Panc1 (cell line): ENCODE measurements around the gene KIF25. TPM values are rescaled to one million over a fixed set of nuclear protein-coding genes. Genes with fewer than 3 reads are reported as not detected.

Experiments
- ATAC-seq: fragments of 200-7000 bp; cut with Tn5 transposase; 2 replicates; pipeline ENCODE4 v1.9.1; 2020; ENCODE audit warnings: mild to moderate bottlenecking, moderate library complexity
- BruUV-seq: library from RNA; stranded (reverse); fragments of 400-500 nt; replicated peaks from 2 replicates; lab custom pipeline; 2021; lab: Mats Ljungman, UMichigan
- CTCF ChIA-PET: fragments of 300-600 bp; sonication (Branson Sonifier 250); formaldehyde crosslinking; loops from one replicate; lab custom pipeline; 2022; ENCODE audit warnings: antibody characterized with exemption; lab: Charles Lee
- POLR2A ChIA-PET: fragments of 300-600 bp; sonication (Branson Sonifier 250); formaldehyde crosslinking; loops from one replicate; lab custom pipeline; 2022; ENCODE audit warnings: antibody characterized with exemption; lab: Charles Lee
- DNase-seq: peaks from one replicate; pipeline ENCODE4 v3.0.0-alpha.2; 2010; ENCODE audit warnings: low read depth, low spot score
- H3K27ac ChIP-seq: 2 replicates; pipeline ENCODE4 v1.5.1; 2011; ENCODE audit warnings: mild to moderate bottlenecking, low read length, inconsistent platforms
- H3K27me3 ChIP-seq: fragments of 200-500 bp; sonication (Bioruptor generic); 2 replicates; pipeline ENCODE4 v1.6.0; 2014; ENCODE audit warnings: low read length, inconsistent platforms; ENCODE audit not compliant: control insufficient read depth, insufficient read depth
- H3K36me3 ChIP-seq: fragments of 200-500 bp; sonication (Bioruptor generic); 2 replicates; pipeline ENCODE4 v1.5.1; 2014; ENCODE audit warnings: inconsistent platforms, mild to moderate bottlenecking, low read length, moderate library complexity; ENCODE audit not compliant: control insufficient read depth, insufficient read depth
- H3K4me1 ChIP-seq: 2 replicates; pipeline ENCODE4 v1.5.1; 2011; ENCODE audit warnings: inconsistent platforms, mild to moderate bottlenecking, low read length, moderate library complexity; ENCODE audit not compliant: control insufficient read depth, insufficient read depth
- H3K4me3 ChIP-seq, 2 experiments: 2 replicates each; pipeline ENCODE4 v1.5.1; 2011 to 2012; ENCODE audit warnings: low read depth in 2 of 2, low read length in 2 of 2, mild to moderate bottlenecking in 2 of 2, inconsistent platforms in 1 of 2, moderate library complexity in 1 of 2
- H3K9me3 ChIP-seq: fragments of 200-500 bp; sonication (Bioruptor generic); 2 replicates; pipeline ENCODE4 v1.5.1; 2014; ENCODE audit warnings: low read depth, mild to moderate bottlenecking, inconsistent platforms, low read length, moderate library complexity; ENCODE audit not compliant: control insufficient read depth, insufficient read depth
- POLR2AphosphoS5 ChIP-seq: IDR thresholded peaks from 2 replicates; pipeline ENCODE4 v1.6.1; 2012; ENCODE audit warnings: mild to moderate bottlenecking, low read depth, low read length, moderate library complexity
- SIN3A ChIP-seq: IDR thresholded peaks from 2 replicates; pipeline ENCODE4 v1.6.1; 2012; ENCODE audit warnings: low read depth, mild to moderate bottlenecking, low read length, moderate library complexity, borderline replicate concordance; ENCODE audit not compliant: insufficient read depth
- TCF7L2 ChIP-seq: IDR thresholded peaks from 2 replicates; pipeline ENCODE4 v1.6.1; 2011; ENCODE audit warnings: mild to moderate bottlenecking, low read depth, low read length, inconsistent platforms
- in situ Hi-C: cut with HindIII; loops from 2 replicates; pipeline ENCODE4 v1.10.0; 2016; ENCODE audit warnings: low sequenced_read_pairs, low pct_unique_long_range_greater_than_20kb
- intact Hi-C: fragments of 100-400 bp; cut with micrococcal nuclease; formaldehyde crosslinking; loops from one replicate; pipeline ENCODE4 v1.10.0; 2022; ENCODE audit not compliant: unreplicated experiment
- total RNA-seq: library from RNA; stranded (reverse); gene quantifications from one replicate; pipeline ENCODE4 v1.2.1, GENCODE V29; 2021; ENCODE audit not compliant: unreplicated experiment
- TF ChIP-seq, protein P1 (sequence below), 2 experiments: IDR thresholded peaks; 2 replicates each; pipeline ENCODE4 v1.6.1; 2011 to 2012; ENCODE audit warnings: low read depth in 2 of 2, control low read depth in 1 of 2, low read length in 1 of 2, mild to moderate bottlenecking in 1 of 2, moderate library complexity in 1 of 2; ENCODE audit not compliant: insufficient read depth in 1 of 2
- TF ChIP-seq, protein P2 (sequence below): fragments of 450-650 bp; IDR thresholded peaks from 2 replicates; pipeline ENCODE4 v1.5.1; 2017; ENCODE audit warnings: mild to moderate bottlenecking

KIF25 gene
- total RNA-seq, 1 experiment from 2014 or later: 0.44 TPM

DNA sequence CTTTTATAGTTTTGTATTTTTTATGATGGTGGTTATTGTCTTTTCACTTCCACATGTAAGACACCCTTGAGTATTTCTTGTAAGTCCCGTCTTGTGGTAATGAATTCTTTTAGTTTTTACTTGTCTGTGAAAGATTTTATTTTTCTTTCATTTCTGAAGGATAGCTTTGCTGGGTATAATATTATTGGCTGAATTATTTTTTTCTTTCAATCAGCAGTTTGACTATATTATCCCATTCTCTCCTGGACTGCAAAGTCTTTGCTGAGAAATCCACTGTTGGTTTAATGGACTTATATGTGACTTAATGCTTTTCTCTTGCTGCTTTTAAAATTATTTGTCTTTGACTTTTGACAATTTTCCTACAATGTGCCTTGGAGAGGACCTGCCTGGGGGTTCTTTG, 13.8 kb downstream of the KIF25 start:
- TF ChIP-seq, protein P1, sequence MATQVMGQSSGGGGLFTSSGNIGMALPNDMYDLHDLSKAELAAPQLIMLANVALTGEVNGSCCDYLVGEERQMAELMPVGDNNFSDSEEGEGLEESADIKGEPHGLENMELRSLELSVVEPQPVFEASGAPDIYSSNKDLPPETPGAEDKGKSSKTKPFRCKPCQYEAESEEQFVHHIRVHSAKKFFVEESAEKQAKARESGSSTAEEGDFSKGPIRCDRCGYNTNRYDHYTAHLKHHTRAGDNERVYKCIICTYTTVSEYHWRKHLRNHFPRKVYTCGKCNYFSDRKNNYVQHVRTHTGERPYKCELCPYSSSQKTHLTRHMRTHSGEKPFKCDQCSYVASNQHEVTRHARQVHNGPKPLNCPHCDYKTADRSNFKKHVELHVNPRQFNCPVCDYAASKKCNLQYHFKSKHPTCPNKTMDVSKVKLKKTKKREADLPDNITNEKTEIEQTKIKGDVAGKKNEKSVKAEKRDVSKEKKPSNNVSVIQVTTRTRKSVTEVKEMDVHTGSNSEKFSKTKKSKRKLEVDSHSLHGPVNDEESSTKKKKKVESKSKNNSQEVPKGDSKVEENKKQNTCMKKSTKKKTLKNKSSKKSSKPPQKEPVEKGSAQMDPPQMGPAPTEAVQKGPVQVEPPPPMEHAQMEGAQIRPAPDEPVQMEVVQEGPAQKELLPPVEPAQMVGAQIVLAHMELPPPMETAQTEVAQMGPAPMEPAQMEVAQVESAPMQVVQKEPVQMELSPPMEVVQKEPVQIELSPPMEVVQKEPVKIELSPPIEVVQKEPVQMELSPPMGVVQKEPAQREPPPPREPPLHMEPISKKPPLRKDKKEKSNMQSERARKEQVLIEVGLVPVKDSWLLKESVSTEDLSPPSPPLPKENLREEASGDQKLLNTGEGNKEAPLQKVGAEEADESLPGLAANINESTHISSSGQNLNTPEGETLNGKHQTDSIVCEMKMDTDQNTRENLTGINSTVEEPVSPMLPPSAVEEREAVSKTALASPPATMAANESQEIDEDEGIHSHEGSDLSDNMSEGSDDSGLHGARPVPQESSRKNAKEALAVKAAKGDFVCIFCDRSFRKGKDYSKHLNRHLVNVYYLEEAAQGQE (IDR thresholded peaks at IDR 0.05; ENCODE audit: insufficient read depth in 1 of 2, low read depth in 2 of 2, low read length in 1 of 2): no peak
- no peak for DNase-seq
- no peak overlapping the region for H3K27ac ChIP-seq
- intact Hi-C loops (no loop called here), in situ Hi-C loops (no loop called here)
- no peaks in the 10 kb centered on the region for H3K36me3 ChIP-seq
- H3K27me3 ChIP-seq: no peaks in the 10 kb centered on the region
- peaks cover 20% of the 10 kb centered on the region for H3K9me3 ChIP-seq
- peaks cover 11% of the 10 kb centered on the region; the same call in 1 of the 2 replicates for H3K4me1 ChIP-seq
- ATAC-seq: no peak
- CTCF ChIA-PET: no interaction called here
- BruUV-seq: no TSS peak
- POLR2A ChIA-PET: no interaction called here
- H3K4me3 ChIP-seq: no peak overlapping the region

DNA sequence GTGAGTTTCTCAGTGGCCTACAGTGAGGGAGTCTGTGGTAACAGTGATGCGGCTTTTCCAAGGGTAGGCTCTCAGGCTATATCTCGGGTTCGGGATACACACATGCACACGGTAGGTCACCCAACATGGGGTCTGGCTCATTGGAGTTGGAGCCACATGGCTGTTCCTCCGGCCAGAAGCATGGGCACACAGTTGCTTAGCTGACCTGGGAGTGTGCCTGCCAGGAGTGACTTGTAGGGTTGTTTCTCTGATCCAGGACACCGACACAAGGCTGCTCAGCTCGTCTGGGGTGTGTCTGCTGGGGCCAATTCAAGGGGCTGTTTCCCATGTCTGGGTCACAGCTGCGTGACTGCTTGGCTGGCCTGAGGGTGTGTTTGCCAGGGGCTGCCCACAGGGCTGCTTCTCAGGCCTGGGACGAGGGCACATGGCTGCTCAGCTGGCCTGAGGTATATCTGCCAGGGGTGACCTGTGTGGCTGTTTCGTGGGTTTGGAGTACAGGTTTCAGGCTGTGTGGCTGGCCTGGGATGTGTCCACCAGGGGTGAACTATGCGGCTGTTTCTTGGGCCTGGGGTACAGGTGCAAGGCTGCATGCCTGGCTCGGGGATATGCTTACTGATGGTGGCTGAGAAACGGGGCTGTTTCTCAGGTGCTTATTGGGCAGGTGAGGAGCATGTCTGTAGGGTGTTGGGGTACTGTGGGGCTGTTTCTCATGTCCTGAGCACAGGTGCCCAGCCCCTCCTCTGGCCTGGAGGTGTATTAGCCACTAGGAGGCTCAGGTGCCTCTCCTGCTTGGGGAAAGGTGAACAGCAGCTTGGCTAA, 15.2 kb downstream of the KIF25 start:
- H3K36me3 ChIP-seq: no peaks in the 10 kb centered on the region
- no peaks in the 10 kb centered on the region for H3K27me3 ChIP-seq
- H3K4me3 ChIP-seq: no peak overlapping the region
- H3K27ac ChIP-seq: no peak overlapping the region
- CTCF ChIA-PET: no interaction called here
- POLR2A ChIA-PET: no interaction called here
- no TSS peak for BruUV-seq
- peaks cover 7% of the 10 kb centered on the region; the same call in 1 of the 2 replicates for H3K4me1 ChIP-seq
- ATAC-seq (no peak), DNase-seq (no peak)
- peaks cover 20% of the 10 kb centered on the region for H3K9me3 ChIP-seq
- TF ChIP-seq, protein P1 (IDR thresholded peaks at IDR 0.05; ENCODE audit: insufficient read depth in 1 of 2, low read depth in 2 of 2, low read length in 1 of 2): no peak
- TF ChIP-seq POLR2AphosphoS5: no peak
- TF ChIP-seq TCF7L2: no peak
- no peak for TF ChIP-seq SIN3A
- TF ChIP-seq, protein P2, sequence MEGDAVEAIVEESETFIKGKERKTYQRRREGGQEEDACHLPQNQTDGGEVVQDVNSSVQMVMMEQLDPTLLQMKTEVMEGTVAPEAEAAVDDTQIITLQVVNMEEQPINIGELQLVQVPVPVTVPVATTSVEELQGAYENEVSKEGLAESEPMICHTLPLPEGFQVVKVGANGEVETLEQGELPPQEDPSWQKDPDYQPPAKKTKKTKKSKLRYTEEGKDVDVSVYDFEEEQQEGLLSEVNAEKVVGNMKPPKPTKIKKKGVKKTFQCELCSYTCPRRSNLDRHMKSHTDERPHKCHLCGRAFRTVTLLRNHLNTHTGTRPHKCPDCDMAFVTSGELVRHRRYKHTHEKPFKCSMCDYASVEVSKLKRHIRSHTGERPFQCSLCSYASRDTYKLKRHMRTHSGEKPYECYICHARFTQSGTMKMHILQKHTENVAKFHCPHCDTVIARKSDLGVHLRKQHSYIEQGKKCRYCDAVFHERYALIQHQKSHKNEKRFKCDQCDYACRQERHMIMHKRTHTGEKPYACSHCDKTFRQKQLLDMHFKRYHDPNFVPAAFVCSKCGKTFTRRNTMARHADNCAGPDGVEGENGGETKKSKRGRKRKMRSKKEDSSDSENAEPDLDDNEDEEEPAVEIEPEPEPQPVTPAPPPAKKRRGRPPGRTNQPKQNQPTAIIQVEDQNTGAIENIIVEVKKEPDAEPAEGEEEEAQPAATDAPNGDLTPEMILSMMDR: no peak
- in situ Hi-C loops: no loop called here
- intact Hi-C loops: no loop called here
